Endodermal cell (in vitro differentiated cells): ENCODE data around the gene OR1I1. TPM values are rescaled to one million over a fixed set of nuclear protein-coding genes. Genes with fewer than 3 reads are reported as not detected.

Experiments
- DNase-seq: peaks from one replicate; pipeline ENCODE4 v3.0.0-alpha.2; 2017
- H3K27ac ChIP-seq: 2 replicates; pipeline ENCODE4 v1.5.1; 2013; ENCODE audit warnings: mild to moderate bottlenecking, low read depth, low read length, moderate library complexity
- H3K27me3 ChIP-seq: 2 replicates; pipeline ENCODE4 v1.6.1; 2013; ENCODE audit warnings: mild to moderate bottlenecking, low read length, moderate library complexity; ENCODE audit not compliant: insufficient read depth, control insufficient read depth, poor library complexity, severe bottlenecking
- H3K36me3 ChIP-seq: 2 replicates; pipeline ENCODE4 v1.7.0; 2013; ENCODE audit warnings: mild to moderate bottlenecking, low read length, moderate library complexity; ENCODE audit not compliant: control insufficient read depth, insufficient read depth
- H3K4me1 ChIP-seq: one replicate; pipeline ENCODE4 v1.7.0; 2013; ENCODE audit warnings: low read length; ENCODE audit not compliant: control insufficient read depth, insufficient read depth
- H3K4me3 ChIP-seq: 2 replicates; pipeline ENCODE4 v1.5.1; 2013; ENCODE audit warnings: mild to moderate bottlenecking, low read length, moderate library complexity
- H3K9ac ChIP-seq: 2 replicates; pipeline ENCODE4 v1.6.1; 2013; ENCODE audit warnings: mild to moderate bottlenecking, low read length, moderate library complexity; ENCODE audit not compliant: poor library complexity, severe bottlenecking; ENCODE audit errors: extremely low read depth
- H3K9me3 ChIP-seq: 2 replicates; pipeline ENCODE4 v1.6.1; 2013; ENCODE audit warnings: mild to moderate bottlenecking, low read length, moderate library complexity; ENCODE audit not compliant: control insufficient read depth
- H3K27ac Mint-ChIP-seq: 2 replicates; pipeline ENCODE4 v1.8.0; 2020; ENCODE audit warnings: mixed read lengths
- H3K27me3 Mint-ChIP-seq: 2 replicates; pipeline ENCODE4 v1.8.0; 2021; ENCODE audit warnings: mild to moderate bottlenecking, mixed read lengths; ENCODE audit not compliant: insufficient read depth
- H3K36me3 Mint-ChIP-seq: 2 replicates; pipeline ENCODE4 v1.8.0; 2020; ENCODE audit warnings: low read depth, mixed read lengths
- H3K4me1 Mint-ChIP-seq: 2 replicates; pipeline ENCODE4 v1.8.0; 2020; ENCODE audit warnings: mixed read lengths
- H3K4me3 Mint-ChIP-seq: 2 replicates; pipeline ENCODE4 v1.8.0; 2020; ENCODE audit warnings: mild to moderate bottlenecking, moderate library complexity, mixed read lengths
- H3K9me3 Mint-ChIP-seq: 2 replicates; pipeline ENCODE4 v1.8.0; 2020; ENCODE audit warnings: mild to moderate bottlenecking, mixed read lengths
- CTCF ChIP-seq: fragments of 200-600 bp; sonication (generic); conservative IDR thresholded peaks from 2 replicates; pipeline ENCODE4 v1.5.0; 2021; ENCODE audit warnings: antibody characterized with exemption, mild to moderate bottlenecking
- WGBS, 2 experiments: methylation state at CpG; one replicate each; pipeline versions ENCODE4 v1.1.5 to v1.1.7; 2013; ENCODE audit warnings: missing lambda C conversion rate in 2 of 2, mixed read lengths in 1 of 2; ENCODE audit not compliant: insufficient coverage in 1 of 2, insufficient read length in 1 of 2; 5-methylcytosine and 5-hydroxymethylcytosine counted together
- total RNA-seq, 2 donors: library from RNA; stranded (reverse); fragmentation: NEBNext Ultra II Directional in 1 of 2; extraction: Animal tissue kit (Norgen Biotek cat#: 25700) in 1 of 2; gene quantifications; 2 replicates in 1 of 2; 3 replicates in 1 of 2; pipeline ENCODE4 v1.2.1, GENCODE V29; 2021

OR1I1 gene
- total RNA-seq, 2 donors from 2014 or later: not detected

- Histone ChIP-seq H3K27me3 (no peaks in the 10 kb centered on the region), H3K27ac (no peak overlapping the region), H3K4me3 (peak overlapping the region; percentile 96), H3K9me3 (peaks cover 5% of the 10 kb centered on the region), H3K36me3 (peaks cover 27% of the 10 kb centered on the region), H3K9ac (no peak overlapping the region), H3K4me1 (no peaks in the 10 kb centered on the region)
- Mint-ChIP-seq H3K4me1 (no peaks in the 10 kb centered on the region), H3K27me3 (no peaks in the 10 kb centered on the region), H3K36me3 (peaks cover 38% of the 10 kb centered on the region), H3K4me3 (peak overlapping the region; percentile 86), H3K27ac (no peak overlapping the region), H3K9me3 (no peaks in the 10 kb centered on the region)
- WGBS, 2 experiments: 91 to 100% methylated on average over 5 of the region's 5 CpGs
- peak; percentile 33 for DNase-seq
- no peak for TF ChIP-seq CTCF
These were observed 41.9 kb downstream of the OR1I1 start for GRCh38 chr19:15123900-15124299.

- Histone ChIP-seq H3K27me3 (no peaks in the 10 kb centered on the region), H3K36me3 (peaks cover 21% of the 10 kb centered on the region), H3K4me3 (peak overlapping the region; percentile 96), H3K9me3 (no peaks in the 10 kb centered on the region), H3K4me1 (no peaks in the 10 kb centered on the region), H3K9ac (peak overlapping the region; percentile 78), H3K27ac (peak overlapping the region; percentile 79)
- Mint-ChIP-seq H3K4me1 (no peaks in the 10 kb centered on the region), H3K9me3 (no peaks in the 10 kb centered on the region), H3K4me3 (peak overlapping the region; percentile 86), H3K36me3 (peaks cover 30% of the 10 kb centered on the region), H3K27me3 (no peaks in the 10 kb centered on the region), H3K27ac (peak overlapping the region; percentile 98)
- no peak for DNase-seq
- TF ChIP-seq CTCF: no peak
- WGBS, 2 experiments: 8 to 24% methylated on average over 7 to 33 of the region's 33 CpGs
These were observed 42.7 kb downstream of the OR1I1 start for GRCh38 chr19:15124572-15125231.

GRCh38 chr19:15125232-15126067 is 43.4 kb downstream of the OR1I1 start:
- H3K36me3 Mint-ChIP-seq: peaks cover 23% of the 10 kb centered on the region
- peak overlapping the region; percentile 98 for H3K27ac Mint-ChIP-seq
- peak; percentile 99 for DNase-seq
- H3K4me1 Mint-ChIP-seq: no peaks in the 10 kb centered on the region
- no peaks in the 10 kb centered on the region for H3K9me3 ChIP-seq
- H3K9me3 Mint-ChIP-seq: no peaks in the 10 kb centered on the region
- peaks cover 13% of the 10 kb centered on the region for H3K36me3 ChIP-seq
- H3K27ac ChIP-seq: peak overlapping the region; percentile 79
- peak overlapping the region; percentile 78 for H3K9ac ChIP-seq
- H3K4me3 Mint-ChIP-seq: peak overlapping the region; percentile 86
- WGBS, 2 experiments: 0% methylated on average over 23 to 59 of the region's 61 CpGs
- peak; percentile 45 for TF ChIP-seq CTCF
- H3K27me3 ChIP-seq: no peaks in the 10 kb centered on the region
- peaks cover 2% of the 10 kb centered on the region for H3K27me3 Mint-ChIP-seq
- no peaks in the 10 kb centered on the region for H3K4me1 ChIP-seq
- peak overlapping the region; percentile 96 for H3K4me3 ChIP-seq
